Epithelial cell of prostate (primary cell): ENCODE data around the gene LPCAT1.
"Not testable (repeated sequence)": the region's sequence is repeated elsewhere in the genome, so short reads cannot be mapped to it uniquely, and the experiment has no call there.

Experiments used
- DNase-seq: peaks from one replicate; pipeline ENCODE4 v3.0.0-alpha.2; 2011; ENCODE audit warnings: low read depth, low spot score
- H3K27ac ChIP-seq: fragments of 450-650 bp; 2 replicates; pipeline ENCODE4 v1.5.1; 2017; ENCODE audit warnings: mild to moderate bottlenecking

Gene LPCAT1

GRCh38 chr5:1485579-1486118 is 38.1 kb downstream of the LPCAT1 start:
- DNase-seq = no peak
- H3K27ac ChIP-seq = no peak overlapping the region

DNA sequence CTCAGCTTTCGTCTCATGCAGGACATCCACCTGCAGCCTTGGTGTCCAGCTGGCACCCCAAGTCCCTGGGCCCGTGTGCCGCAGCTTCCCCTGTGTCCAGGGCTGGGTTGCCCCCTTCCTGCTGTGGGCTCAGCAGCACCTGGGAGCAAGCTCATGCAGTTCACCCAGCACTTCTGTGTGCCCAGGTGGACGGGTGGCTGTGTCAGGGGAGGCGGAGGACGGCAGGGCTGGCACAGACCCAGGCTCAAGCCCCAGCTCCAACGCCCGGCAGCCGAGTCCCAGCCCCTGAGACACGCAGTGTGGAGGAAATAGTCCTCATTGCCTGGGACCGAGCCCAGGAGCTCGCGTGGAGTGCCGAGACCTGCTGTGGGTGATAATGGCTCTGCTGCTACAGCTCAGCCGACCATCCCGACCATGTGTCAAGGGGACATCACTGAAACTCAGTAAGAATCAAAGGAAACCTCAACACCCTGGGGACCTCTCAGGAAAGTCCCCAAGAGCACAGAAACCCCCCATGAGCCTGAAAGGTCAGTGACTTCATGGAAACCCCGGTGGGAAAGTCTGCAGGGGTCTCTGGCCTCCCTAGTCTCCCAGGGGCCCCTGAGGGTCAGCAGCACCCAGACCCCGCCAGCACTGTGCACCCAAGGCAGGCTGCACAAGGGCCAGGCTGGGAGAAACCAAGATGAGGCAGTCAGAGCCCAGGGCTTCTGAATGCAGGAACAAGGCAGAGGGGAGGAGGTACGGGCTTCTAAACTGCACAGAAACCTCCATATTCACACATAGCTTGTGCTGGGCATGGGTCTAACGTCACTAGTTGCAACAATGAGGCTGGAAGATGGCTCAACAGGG is 38.8 kb downstream of the LPCAT1 start:
- no peak for DNase-seq

GRCh38 chr5:1483856-1484729 is 39.7 kb downstream of the LPCAT1 start:
- no peak for DNase-seq
- no peak overlapping the region for H3K27ac ChIP-seq

More for the DNA sequence above, 38.8 kb downstream of the LPCAT1 start:
- H3K27ac ChIP-seq = no peak overlapping the region

DNA sequence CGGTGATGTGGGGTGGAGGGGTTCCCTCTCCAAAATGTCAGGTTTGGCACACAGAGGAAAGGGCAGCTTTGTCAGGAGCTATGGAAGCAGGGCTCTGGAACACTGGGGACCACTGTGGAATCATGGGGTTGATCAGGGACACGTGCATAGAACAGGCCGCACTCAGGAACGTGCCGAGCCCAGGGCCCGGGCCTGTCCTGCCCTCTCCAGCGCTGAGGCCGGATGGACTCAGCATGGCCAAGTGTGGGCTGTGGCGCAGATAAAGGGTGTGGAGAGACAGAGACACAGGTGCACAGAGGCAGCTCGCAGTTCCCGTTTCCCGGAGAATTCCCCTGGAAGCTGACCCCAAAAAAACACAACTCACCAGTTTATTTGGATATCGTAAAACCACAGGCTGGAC is 40.7 kb downstream of the LPCAT1 start:
- H3K27ac ChIP-seq = no peak overlapping the region
- DNase-seq = no peak

GRCh38 chr5:1481959-1482331 is 41.8 kb downstream of the LPCAT1 start:
- DNase-seq = no peak
- H3K27ac ChIP-seq = no peak overlapping the region

GRCh38 chr5:1481266-1481958 is 42.3 kb downstream of the LPCAT1 start:
- no peak overlapping the region for H3K27ac ChIP-seq
- no peak for DNase-seq

DNA sequence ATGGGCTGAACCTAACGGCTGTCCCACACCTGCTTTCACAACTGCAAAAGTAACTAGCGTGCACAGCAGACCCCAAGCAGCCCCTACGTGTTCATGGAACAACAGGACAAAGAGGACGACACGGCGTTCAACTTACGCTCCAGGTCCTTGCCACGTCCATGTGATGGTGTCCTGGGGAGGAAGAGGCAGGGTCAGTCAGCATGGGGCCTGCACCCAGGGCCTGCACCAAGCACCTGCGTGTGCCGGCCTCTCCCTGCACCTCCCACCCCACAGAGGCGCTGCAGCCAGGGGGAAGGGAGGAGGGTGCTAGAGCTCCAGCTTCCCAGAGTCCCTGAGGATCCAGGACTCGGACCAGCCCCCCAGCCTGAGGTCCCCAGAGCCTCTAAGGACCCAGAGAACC is 43.0 kb downstream of the LPCAT1 start:
- DNase-seq = no peak
- H3K27ac ChIP-seq = no peak overlapping the region

DNA sequence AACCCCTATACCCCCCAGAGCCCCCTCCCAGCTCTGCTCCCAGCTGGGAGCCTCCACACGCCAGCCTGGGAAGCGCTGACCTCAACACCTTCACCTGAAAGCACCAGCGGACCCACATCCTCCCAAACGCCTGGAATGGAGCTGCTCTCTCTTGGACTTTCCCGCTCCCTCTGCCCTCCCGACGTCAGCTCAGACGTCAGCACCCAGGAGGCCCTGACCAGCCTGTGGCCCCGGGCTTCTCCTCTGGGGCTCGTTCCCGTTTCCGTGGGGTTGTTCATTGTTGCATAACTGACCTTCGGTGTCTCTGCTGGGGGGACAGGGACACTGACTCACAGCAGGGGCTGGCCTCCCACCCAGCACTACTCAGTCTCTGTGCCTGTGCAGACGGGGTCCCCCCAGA is 43.5 kb downstream of the LPCAT1 start:
- no peak overlapping the region for H3K27ac ChIP-seq
- no peak for DNase-seq

DNA sequence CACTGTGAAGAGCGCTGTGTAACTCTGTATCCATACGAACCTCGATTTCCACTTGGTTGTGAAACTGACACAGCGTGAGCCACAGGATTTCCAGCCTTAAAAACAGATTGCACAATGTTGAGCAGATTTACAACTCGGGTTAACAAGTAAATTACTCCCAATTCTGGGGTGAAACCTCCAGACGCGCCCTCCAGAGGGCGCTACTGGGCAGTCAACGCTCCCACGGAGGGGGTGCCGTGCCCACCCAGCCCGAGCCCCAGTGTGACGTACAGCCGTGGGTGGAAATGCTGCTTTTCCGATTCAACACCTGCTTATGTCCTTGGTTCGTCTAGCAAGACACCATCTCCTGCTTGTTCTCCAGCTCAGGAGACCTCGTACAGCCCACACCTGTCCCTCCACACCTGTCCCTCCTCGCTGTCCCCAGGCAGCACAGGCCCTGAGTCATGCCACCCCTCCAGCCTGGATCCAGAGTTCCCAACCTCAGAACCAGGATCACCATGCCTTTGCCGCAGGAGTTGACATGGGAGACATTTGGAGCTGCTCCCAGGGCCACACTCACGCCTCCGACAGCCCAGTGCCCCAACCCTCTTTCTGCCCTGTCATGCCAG is 44.1 kb downstream of the LPCAT1 start:
- DNase-seq = no peak
- H3K27ac ChIP-seq = no peak overlapping the region

GRCh38 chr5:1479066-1479465 is 44.7 kb downstream of the LPCAT1 start:
- no peak for DNase-seq
- H3K27ac ChIP-seq = no peak overlapping the region

DNA sequence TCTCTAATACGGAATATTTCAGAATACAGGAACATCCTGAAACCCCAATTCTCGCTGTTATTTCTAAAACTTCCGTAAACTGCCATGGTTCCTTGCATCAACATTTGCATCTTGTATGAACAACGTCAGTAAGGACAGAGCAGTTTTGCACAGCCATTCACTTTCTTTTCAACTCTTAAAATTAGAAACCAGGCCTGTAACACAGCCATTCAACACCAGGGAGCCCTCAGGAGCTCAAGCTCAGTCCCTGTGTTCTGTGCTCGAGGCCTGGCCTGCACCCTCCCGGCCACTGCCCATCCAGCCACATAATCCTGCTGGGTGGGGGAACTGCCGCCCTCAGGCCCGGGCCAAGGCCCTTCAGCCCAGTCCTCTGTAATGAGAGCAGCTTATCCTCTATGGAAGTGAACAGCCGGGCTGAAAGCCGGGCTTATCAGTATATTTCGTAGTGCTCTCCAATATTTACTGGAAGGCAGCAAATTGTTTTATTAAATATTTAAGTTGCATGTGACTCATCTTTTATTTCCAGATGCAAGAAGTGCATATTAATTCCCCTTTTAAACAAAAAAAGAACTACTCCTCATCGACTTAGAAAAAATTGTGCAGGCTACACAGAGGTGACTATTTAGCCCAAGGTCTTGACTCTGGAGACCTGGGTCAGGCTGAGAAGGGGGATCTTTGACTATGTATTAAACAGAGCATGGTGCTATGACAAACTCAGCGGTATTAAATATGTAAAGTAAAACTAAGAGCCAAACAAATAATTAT is 45.3 kb downstream of the LPCAT1 start:
- H3K27ac ChIP-seq = no peak overlapping the region
- no peak for DNase-seq

GRCh38 chr5:1477341-1477740 is 46.4 kb downstream of the LPCAT1 start:
- no peak overlapping the region for H3K27ac ChIP-seq
- no peak for DNase-seq

- no peak overlapping the region for H3K27ac ChIP-seq
- no peak for DNase-seq
Measured at GRCh38 chr5:1476967-1477310, 46.8 kb downstream of the LPCAT1 start.

DNA sequence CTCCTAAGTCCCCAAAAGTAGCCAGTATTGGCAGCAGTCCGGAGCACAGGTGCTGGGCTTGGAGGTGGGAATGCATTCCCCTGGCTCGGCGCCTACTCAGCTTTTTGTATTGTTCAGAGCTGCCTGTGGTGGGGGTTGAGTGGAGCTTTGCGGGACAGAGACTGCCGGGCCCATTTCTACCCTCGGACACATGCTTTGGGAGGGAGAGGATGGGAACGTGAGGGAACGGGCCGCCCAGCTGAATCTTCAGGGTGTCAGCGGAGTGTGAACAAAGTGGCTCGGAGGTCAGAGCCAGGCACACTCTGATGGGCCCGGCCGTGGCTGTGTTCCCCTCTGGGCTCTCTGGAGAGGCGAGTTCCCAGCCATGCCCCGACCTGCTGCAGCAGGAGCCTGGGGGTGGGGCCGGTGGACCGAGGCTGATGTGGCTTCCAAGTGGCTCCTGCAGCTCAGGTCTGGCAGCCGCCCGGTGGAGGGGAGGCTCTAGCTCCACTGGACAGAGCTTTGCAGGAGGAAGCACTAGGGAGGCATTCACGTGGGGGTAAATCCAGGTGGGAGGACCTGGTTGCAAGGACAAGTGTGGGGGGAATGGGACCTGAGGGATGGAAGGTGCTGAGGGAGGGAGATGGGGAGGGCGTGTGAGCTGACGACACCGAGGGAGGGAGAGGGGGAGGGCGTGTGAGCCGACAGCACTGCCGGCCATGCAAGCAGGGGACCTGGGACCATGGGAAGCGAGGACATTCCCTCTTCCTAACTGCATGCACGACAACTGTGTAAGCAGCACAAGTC is 47.4 kb downstream of the LPCAT1 start:
- no peak overlapping the region for H3K27ac ChIP-seq
- no peak for DNase-seq

DNA sequence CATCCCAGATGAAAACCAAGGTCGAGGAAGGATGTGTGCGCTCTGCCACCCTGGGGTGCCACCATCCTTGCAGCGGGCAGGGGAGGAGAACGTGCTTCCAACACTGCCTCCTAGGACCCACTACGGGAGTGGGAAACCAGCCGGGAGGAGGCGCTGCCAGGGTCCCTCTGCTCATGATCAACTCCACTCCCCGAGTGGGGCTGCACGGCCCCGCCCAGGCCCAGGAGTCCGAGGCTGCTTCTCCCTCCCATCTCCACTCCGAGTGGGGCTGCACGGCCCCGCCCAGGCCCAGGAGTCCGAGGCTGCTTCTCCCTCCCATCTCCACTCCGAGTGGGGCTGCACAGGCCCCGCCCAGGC is 48.2 kb downstream of the LPCAT1 start:
- not testable (repeated sequence) for DNase-seq, H3K27ac ChIP-seq

GRCh38 chr5:1474866-1475543 is 48.8 kb downstream of the LPCAT1 start:
- no peak for DNase-seq

GRCh38 chr5:1474183-1474839 is 49.4 kb downstream of the LPCAT1 start:
- no peak for DNase-seq
- no peak overlapping the region for H3K27ac ChIP-seq

More at GRCh38 chr5:1474866-1475543, 48.8 kb downstream of the LPCAT1 start:
- H3K27ac ChIP-seq = no peak overlapping the region

DNA sequence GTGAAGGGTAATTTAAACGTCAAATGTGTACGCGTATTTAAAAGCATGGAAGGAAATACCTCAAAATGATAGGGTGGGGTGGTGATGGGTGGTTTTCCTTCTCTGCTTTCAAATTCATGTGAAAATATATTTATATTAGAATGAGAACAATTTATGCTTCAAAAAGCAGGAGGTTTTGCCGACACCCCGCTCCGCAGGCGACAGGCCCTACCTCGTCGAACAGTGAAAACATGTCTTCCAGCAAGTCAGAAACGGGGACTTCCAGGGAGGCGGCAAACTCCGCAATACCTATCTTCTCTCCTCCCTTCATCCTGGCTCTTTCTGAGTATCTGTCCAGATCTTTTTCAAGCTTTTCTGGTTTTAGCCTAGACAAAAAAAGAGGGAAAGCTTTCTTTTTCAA is 50.0 kb downstream of the LPCAT1 start:
- no peak for DNase-seq
- H3K27ac ChIP-seq = no peak overlapping the region
